ENCODE measurements around the gene CA5A. TPM values are rescaled to one million over a fixed set of nuclear protein-coding genes. Genes with fewer than 3 reads are reported as not detected.

CA5A gene
- total and polyA plus RNA-seq, 9 of the 15 experiments (the other 6 are each of a cell fraction or from before 2014, with no cell fraction given), result not detected

GRCh38 chr16:87966064-87966645 is 29.8 kb upstream of the CA5A start:
- ChIA-PET POLR2A (interaction anchor here (1.2 to 1.4 kb wide), 2 partner anchors 14 to 15 kb away, joined by 3 to 4 read pairs; partner anchors contain the start of gene BANP), CTCF (ENCODE audit: low intra/inter-chr PET ratio) (no interaction called here)
- H3K27ac ChIP-seq (ENCODE audit: extremely low read depth, low read depth, low read length), result no peak overlapping the region
- intact Hi-C loops (cut with micrococcal nuclease) (no loop called here), in situ Hi-C loops (cut with MboI) (no loop called here)
- no peaks in the 10 kb centered on the region for H3K36me3 ChIP-seq (ENCODE audit: control insufficient read depth, insufficient read depth, low read length)
- BruUV-seq (replicated peaks), result no TSS peak
- no peak for DNase-seq (ENCODE audit: extremely low read depth in 1 of 4, low spot score in 3 of 4)
- H4K20me1 ChIP-seq (replicated peaks; ENCODE audit: control insufficient read depth, insufficient read depth, low read length), result peaks cover 10% of the 10 kb centered on the region; the same call in 1 of the 2 replicates
- H3K9ac ChIP-seq (ENCODE audit: insufficient read depth in 1 of 2, low read depth in 2 of 2, low read length in 2 of 2), result no peak overlapping the region
- TF ChIP-seq TCF7L2 (IDR thresholded peaks at IDR 0.05; ENCODE audit: low read depth, low read length) (no peak), ZBTB5 (IDR thresholded peaks at IDR 0.05) (no peak), KDM4B (IDR thresholded peaks at IDR 0.05; ENCODE audit: borderline replicate concordance in 2 of 2, low read depth in 1 of 2) (no peak), CBX1 (IDR thresholded peaks at IDR 0.05; ENCODE audit: low read depth) (no peak)
- H3K79me2 ChIP-seq (ENCODE audit: control insufficient read depth, insufficient read depth, low read length), result peaks cover 41% of the 10 kb centered on the region
- H2AFZ ChIP-seq (ENCODE audit: low read depth, low read length), result no peak overlapping the region
- ATAC-seq, result no peak
- no peaks in the 10 kb centered on the region for H3K9me3 ChIP-seq (replicated peaks; ENCODE audit: control insufficient read depth, insufficient read depth, low read depth, low read length)
- H3K9me1 ChIP-seq (ENCODE audit: control insufficient read depth, insufficient read depth, low read length), result no peaks in the 10 kb centered on the region
- WGBS (ENCODE audit: insufficient coverage, low coverage, missing lambda C conversion rate), result 69% methylated on average over 5 of the region's 5 CpGs
- H3K4me3 ChIP-seq, result no peak overlapping the region
- peaks cover 0 to 18% of the 10 kb centered on the region in 2 experiments; a peak in 2 of 5 replicates for H3K4me1 ChIP-seq (replicated peaks in 1 of 2; ENCODE audit: control insufficient read depth in 2 of 2, insufficient read depth in 2 of 2, low read length in 2 of 2)
- H3K4me2 ChIP-seq (ENCODE audit: insufficient read depth, low read length), result no peak overlapping the region
- H3K27me3 ChIP-seq (ENCODE audit: control insufficient read depth in 2 of 2, insufficient read depth in 2 of 2, low read length in 2 of 2), result no peaks in the 10 kb centered on the region
- no peak for FAIRE-seq

All from K562 (cell line).